GM12873 (cell line): ENCODE results near the gene EBF3.

Experiments
- CTCF ChIP-seq: IDR thresholded peaks from 2 replicates; pipeline ENCODE4 v1.5.1; 2012; ENCODE audit warnings: low read depth, mild to moderate bottlenecking, moderate library complexity, low read length, control low read depth; ENCODE audit not compliant: insufficient read depth; ENCODE audit errors: missing control alignments

Gene EBF3

GRCh38 chr10:129860396-129860795, 103.7 kb downstream of the EBF3 start:
- TF ChIP-seq CTCF: no peak

GRCh38 chr10:129859536-129859935, 104.5 kb downstream of the EBF3 start:
- no peak for TF ChIP-seq CTCF

GRCh38 chr10:129857242-129857960, 106.7 kb downstream of the EBF3 start:
- TF ChIP-seq CTCF: no peak

GRCh38 chr10:129855836-129856563, 108.1 kb downstream of the EBF3 start:
- no peak for TF ChIP-seq CTCF

- TF ChIP-seq CTCF: no peak
Observed at GRCh38 chr10:129854796-129855705, 109.0 kb downstream of the EBF3 start.

- no peak for TF ChIP-seq CTCF
Observed at GRCh38 chr10:129854158-129854557, 109.9 kb downstream of the EBF3 start.

- peak; percentile 33 for TF ChIP-seq CTCF
Observed at GRCh38 chr10:129853562-129853903, 110.5 kb downstream of the EBF3 start.
